H9 (cell line): Measurements from ENCODE around the gene TMEM209. TPM values are rescaled to one million over a fixed set of nuclear protein-coding genes. Genes with fewer than 3 reads are reported as not detected.

Experiments used
- DNase-seq: peaks from one replicate; pipeline ENCODE4 v3.0.0-alpha.2; 2017
- H2AFZ ChIP-seq: one replicate; pipeline ENCODE4 v1.6.1; 2013; ENCODE audit warnings: mild to moderate bottlenecking, low read length, control low read depth, moderate library complexity
- H2AK5ac ChIP-seq: 2 replicates; pipeline ENCODE4 v1.6.1; 2013; ENCODE audit warnings: low read length, control low read depth, mixed read lengths; ENCODE audit not compliant: insufficient read length
- H2BK120ac ChIP-seq: one replicate; pipeline ENCODE4 v1.6.1; 2013; ENCODE audit warnings: low read depth, mild to moderate bottlenecking, low read length, control low read depth, inconsistent platforms; ENCODE audit not compliant: poor library complexity, severe bottlenecking
- H2BK12ac ChIP-seq: 2 replicates; pipeline ENCODE4 v1.6.1; 2013; ENCODE audit warnings: low read length, control low read depth, mixed read lengths, low read depth; ENCODE audit not compliant: insufficient read length
- H2BK15ac ChIP-seq: 2 replicates; pipeline ENCODE4 v1.6.1; 2013; ENCODE audit warnings: low read depth, low read length, control low read depth
- H2BK20ac ChIP-seq: one replicate; pipeline ENCODE4 v1.6.1; 2013; ENCODE audit warnings: low read depth, mild to moderate bottlenecking, low read length, control low read depth, inconsistent platforms; ENCODE audit not compliant: poor library complexity, severe bottlenecking
- H2BK5ac ChIP-seq: 2 replicates; pipeline ENCODE4 v1.6.1; 2013; ENCODE audit warnings: low read length, control low read depth, mixed read lengths; ENCODE audit not compliant: insufficient read length
- H3K14ac ChIP-seq: 2 replicates; pipeline ENCODE4 v1.6.1; 2013; ENCODE audit warnings: low read length, control low read depth; ENCODE audit not compliant: insufficient read depth
- H3K18ac ChIP-seq: 2 replicates; pipeline ENCODE4 v1.6.1; 2013; ENCODE audit warnings: low read depth, mild to moderate bottlenecking, mixed read lengths, low read length, control low read depth; ENCODE audit not compliant: insufficient read length
- H3K23ac ChIP-seq: 2 replicates; pipeline ENCODE4 v1.6.1; 2013; ENCODE audit warnings: low read length, control low read depth, mixed read lengths, low read depth; ENCODE audit not compliant: insufficient read length
- H3K23me2 ChIP-seq: 2 replicates; pipeline ENCODE4 v1.6.1; 2013; ENCODE audit warnings: low read depth, mild to moderate bottlenecking, mixed read lengths, low read length, control low read depth; ENCODE audit not compliant: insufficient read length, poor library complexity, severe bottlenecking
- H3K27ac ChIP-seq: 2 replicates; pipeline ENCODE4 v1.5.1; 2013; ENCODE audit warnings: low read length, control low read depth, mixed read lengths, low read depth; ENCODE audit not compliant: insufficient read length
- H3K27me3 ChIP-seq: 2 replicates; pipeline ENCODE4 v1.6.1; 2013; ENCODE audit warnings: low read length, control low read depth, inconsistent platforms; ENCODE audit not compliant: insufficient read depth
- H3K4ac ChIP-seq: 2 replicates; pipeline ENCODE4 v1.6.1; 2013; ENCODE audit warnings: low read depth, mild to moderate bottlenecking, control low read depth, inconsistent platforms, low read length, moderate library complexity
- H3K4me1 ChIP-seq: 2 replicates; pipeline ENCODE4 v1.6.1; 2013; ENCODE audit warnings: low read length, control low read depth, inconsistent platforms; ENCODE audit not compliant: insufficient read depth
- H3K4me2 ChIP-seq: 2 replicates; pipeline ENCODE4 v1.6.1; 2013; ENCODE audit warnings: low read length, control low read depth, mixed read lengths; ENCODE audit not compliant: insufficient read length, insufficient read depth
- H3K56ac ChIP-seq: 2 replicates; pipeline ENCODE4 v1.6.1; 2013; ENCODE audit warnings: low read depth, mild to moderate bottlenecking, mixed read lengths, low read length, control low read depth; ENCODE audit not compliant: insufficient read length
- H3K79me1 ChIP-seq: 2 replicates; pipeline ENCODE4 v1.6.1; 2013; ENCODE audit warnings: low read depth, mild to moderate bottlenecking, moderate library complexity, low read length, control low read depth, inconsistent platforms; ENCODE audit not compliant: insufficient read depth, poor library complexity, severe bottlenecking
- H3K79me2 ChIP-seq: 2 replicates; pipeline ENCODE4 v1.6.1; 2013; ENCODE audit warnings: low read length, control low read depth, inconsistent platforms; ENCODE audit not compliant: insufficient read depth
- H3K9ac ChIP-seq: 2 replicates; pipeline ENCODE4 v1.6.1; 2013; ENCODE audit warnings: low read length, control low read depth, mixed read lengths; ENCODE audit not compliant: insufficient read length; ENCODE audit errors: extremely low read depth
- H3K9me3 ChIP-seq: one replicate; pipeline ENCODE4 v1.6.1; 2013; ENCODE audit warnings: low read depth, low read length, inconsistent platforms; ENCODE audit not compliant: control insufficient read depth
- H3T11ph ChIP-seq: one replicate; pipeline ENCODE4 v1.6.1; 2013; ENCODE audit warnings: mild to moderate bottlenecking, low read length, control low read depth, inconsistent platforms
- H4K20me1 ChIP-seq: one replicate; pipeline ENCODE4 v1.6.1; 2013; ENCODE audit not compliant: control insufficient read depth, insufficient read length, insufficient read depth
- H4K5ac ChIP-seq: 2 replicates; pipeline ENCODE4 v1.6.1; 2013; ENCODE audit warnings: low read depth, mild to moderate bottlenecking, mixed read lengths, low read length, control low read depth; ENCODE audit not compliant: insufficient read length
- H4K8ac ChIP-seq: replicated peaks from 2 replicates; pipeline ENCODE4 v1.6.1; 2013; ENCODE audit warnings: low read length, control low read depth, mixed read lengths, low read depth; ENCODE audit not compliant: insufficient read length
- H4K91ac ChIP-seq: 2 replicates; pipeline ENCODE4 v1.6.1; 2013; ENCODE audit warnings: low read depth, mild to moderate bottlenecking, moderate library complexity, mixed read lengths, low read length, control low read depth; ENCODE audit not compliant: insufficient read length
- H3K27ac Mint-ChIP-seq, 3 experiments: 2 replicates in 2 of 3; 3 replicates in 1 of 3; pipeline ENCODE4 v1.8.0; 2020 to 2021; ENCODE audit warnings: mixed read lengths in 3 of 3, mild to moderate bottlenecking in 1 of 3, moderate library complexity in 1 of 3
- H3K27me3 Mint-ChIP-seq: 2 replicates; pipeline ENCODE4 v1.8.0; 2021; ENCODE audit warnings: low read depth, mild to moderate bottlenecking, moderate library complexity, mixed read lengths
- H3K36me3 Mint-ChIP-seq, 3 experiments: 2 replicates in 2 of 3; 3 replicates in 1 of 3; pipeline ENCODE4 v1.8.0; 2020 to 2021; ENCODE audit warnings: low read depth in 3 of 3, mixed read lengths in 3 of 3; ENCODE audit not compliant: insufficient read depth in 1 of 3
- H3K4me1 Mint-ChIP-seq, 2 experiments: 2 replicates each; pipeline ENCODE4 v1.8.0; 2020; ENCODE audit warnings: mixed read lengths in 2 of 2
- H3K4me3 Mint-ChIP-seq, 2 experiments: 2 replicates in 1 of 2; 3 replicates in 1 of 2; pipeline ENCODE4 v1.8.0; 2020 to 2021; ENCODE audit warnings: mild to moderate bottlenecking in 2 of 2, mixed read lengths in 2 of 2, moderate library complexity in 1 of 2
- H3K9me3 Mint-ChIP-seq, 2 experiments: 2 replicates in 1 of 2; 3 replicates in 1 of 2; pipeline ENCODE4 v1.8.0; 2020; ENCODE audit warnings: mild to moderate bottlenecking in 2 of 2, mixed read lengths in 2 of 2, moderate library complexity in 1 of 2
- CTCF ChIP-seq: fragments of 200-600 bp; sonication (generic); conservative IDR thresholded peaks from 3 replicates; pipeline ENCODE4 v1.8.0; 2021; ENCODE audit warnings: antibody characterized with exemption, mild to moderate bottlenecking
- total RNA-seq: library from RNA; stranded (reverse); gene quantifications from 2 replicates; pipeline ENCODE4 v1.2.1, GENCODE V29; 2021

The TMEM209 gene
- total RNA-seq, 1 experiment from 2014 or later, result 30.8 TPM

GRCh38 chr7:130123501-130123900 is 81.7 kb downstream of the TMEM209 start:
- Histone ChIP-seq H3K23me2 (no peaks in the 10 kb centered on the region), H3K4ac (no peak overlapping the region), H2BK15ac (no peak overlapping the region), H3K79me2 (no peaks in the 10 kb centered on the region), H2BK20ac (no peak overlapping the region), H3K18ac (no peak overlapping the region), H3K4me1 (no peaks in the 10 kb centered on the region), H2BK5ac (no peak overlapping the region), H3K56ac (no peak overlapping the region), H3K9ac (no peak overlapping the region), H4K5ac (no peak overlapping the region), H2BK120ac (no peak overlapping the region), H2AK5ac (no peak overlapping the region), H3K14ac (no peak overlapping the region), H2BK12ac (no peak overlapping the region), H3K9me3 (no peaks in the 10 kb centered on the region), H4K8ac (no peak overlapping the region), H3K4me2 (no peak overlapping the region), H3T11ph (no peak overlapping the region), H2AFZ (no peak overlapping the region), H4K91ac (no peak overlapping the region), H3K23ac (no peak overlapping the region), H4K20me1 (no peaks in the 10 kb centered on the region), H3K27me3 (no peaks in the 10 kb centered on the region), H3K79me1 (no peaks in the 10 kb centered on the region), H3K27ac (no peak overlapping the region)
- no peak for DNase-seq
- H3K27ac Mint-ChIP-seq, result no peak overlapping the region
- no peak for TF ChIP-seq CTCF
- no peak overlapping the region for H3K4me3 Mint-ChIP-seq
- H3K36me3 Mint-ChIP-seq, result peaks cover 5 to 37% (median 36%) of the 10 kb centered on the region in 3 experiments; a peak in 6 of 7 replicates
- H3K9me3 Mint-ChIP-seq, result no peaks in the 10 kb centered on the region
- no peaks in the 10 kb centered on the region for H3K4me1 Mint-ChIP-seq
- no peaks in the 10 kb centered on the region for H3K27me3 Mint-ChIP-seq
